Upper lobe of left lung (tissue), 6 donors: Measurements from ENCODE around the gene TBCK. TPM values are rescaled to one million over a fixed set of nuclear protein-coding genes. Genes with fewer than 3 reads are reported as not detected.

Experiments used
- ATAC-seq, 2 donors: fragments of 200-7000 bp; cut with Tn5 transposase; one replicate each; pipeline ENCODE4 v1.9.1; 2022; ENCODE audit warnings: mild to moderate bottlenecking in 2 of 2, moderate library complexity in 2 of 2; ENCODE audit not compliant: low FRiP score in 2 of 2
- DNase-seq, 2 donors: peaks; one replicate each; pipeline ENCODE4 v3.0.0-alpha.2; 2019 to 2020
- H3K27ac ChIP-seq, 4 donors: fragments of 200-600 bp; sonication (generic); one replicate each; pipeline ENCODE4 v1.5.1; 2016 to 2019
- H3K27me3 ChIP-seq, 4 donors: fragments of 200-600 bp; sonication (generic); one replicate each; pipeline ENCODE4 v1.5.1; 2017 to 2019
- H3K36me3 ChIP-seq, 4 donors: fragments of 200-600 bp; sonication (generic); one replicate each; pipeline ENCODE4 v1.5.1; 2016 to 2019
- H3K4me1 ChIP-seq, 4 donors: fragments of 200-600 bp; sonication (generic); one replicate each; pipeline ENCODE4 v1.5.1; 2018 to 2019
- H3K4me3 ChIP-seq, 4 donors: fragments of 200-600 bp; sonication (generic); one replicate each; pipeline ENCODE4 v1.5.1; 2017 to 2019; ENCODE audit warnings: mild to moderate bottlenecking in 2 of 4, moderate library complexity in 1 of 4
- H3K9me3 ChIP-seq, 4 donors: fragments of 200-600 bp; sonication (generic); one replicate each; pipeline ENCODE4 v1.5.1; 2018 to 2019
- CTCF ChIP-seq, 6 experiments: fragments of 450-650 bp in 4 of 6; fragments of 200-600 bp in 2 of 6; sonication (generic) in 2 of 6; IDR thresholded peaks; one replicate each; pipeline ENCODE4 v1.5.1; 2016 to 2019; ENCODE audit warnings: antibody characterized with exemption in 6 of 6
- EP300 ChIP-seq, 4 donors: sonication (generic); formaldehyde crosslinking; IDR thresholded peaks; one replicate each; pipeline ENCODE4 v1.5.1; 2017; ENCODE audit warnings: antibody characterized with exemption in 4 of 4, control low read depth in 2 of 4
- POLR2A ChIP-seq, 4 donors: fragments of 450-650 bp; IDR thresholded peaks; one replicate each; pipeline ENCODE4 v1.5.1; 2016 to 2017; ENCODE audit warnings: antibody characterized with exemption in 4 of 4, mild to moderate bottlenecking in 2 of 4
- POLR2AphosphoS5 ChIP-seq, 2 donors: sonication (generic); formaldehyde crosslinking; IDR thresholded peaks; one replicate each; pipeline ENCODE4 v1.5.1; 2017; ENCODE audit warnings: antibody characterized with exemption in 2 of 2
- WGBS, 2 donors: methylation state at CpG; one replicate each; pipeline ENCODE4 v1.1.5; 2017 to 2018; 5-methylcytosine and 5-hydroxymethylcytosine counted together
- total RNA-seq, 6 donors: library from RNA; depleted of rRNA in 4 of 6; stranded (reverse); fragments of >200 nt in 4 of 6; gene quantifications; one replicate each; pipeline versions ENCODE4 v1.1.0 to v1.2.1, GENCODE V29; 2016 to 2021
- donor health status: DM: no; HTN: no; CAD: no; lungs with moderate emphysema.
- donor health status: DM: no; HTN: yes; CAD: no; lungs with severe emphysema.

TBCK gene
- total RNA-seq, 6 donors from 2014 or later, result 24.8 to 54.5 (median 32.3) TPM

- Histone ChIP-seq H3K27me3 (no peaks in the 10 kb centered on the region), H3K9me3 (no peaks in the 10 kb centered on the region), H3K4me1 (no peaks in the 10 kb centered on the region), H3K27ac (no peak overlapping the region), H3K4me3 (no peak overlapping the region), H3K36me3 (no peaks in the 10 kb centered on the region)
- no peak for ATAC-seq
- DNase-seq, result no peak
- WGBS, 2 donors, result 75 to 86% methylated on average over 2 of the region's 2 CpGs
- TF ChIP-seq CTCF (IDR thresholded peaks at IDR 0.05) (no peak), POLR2AphosphoS5 (IDR thresholded peaks at IDR 0.05) (no peak), POLR2A (IDR thresholded peaks at IDR 0.05) (no peak), EP300 (IDR thresholded peaks at IDR 0.05) (no peak)
Observed at GRCh38 chr4:106002994-106003393, 313.0 kb downstream of the TBCK start.

GRCh38 chr4:105998171-105999063, 317.6 kb downstream of the TBCK start:
- ATAC-seq (no peak), DNase-seq (no peak)
- no peaks in the 10 kb centered on the region for H3K9me3 ChIP-seq
- no peak overlapping the region for H3K4me3 ChIP-seq
- no peaks in the 10 kb centered on the region for H3K4me1 ChIP-seq
- 69 to 72% methylated on average over 7 of the region's 7 CpGs for WGBS, 2 donors
- H3K27me3 ChIP-seq, result no peaks in the 10 kb centered on the region
- H3K36me3 ChIP-seq, result no peaks in the 10 kb centered on the region
- TF ChIP-seq POLR2A (IDR thresholded peaks at IDR 0.05) (no peak), POLR2AphosphoS5 (IDR thresholded peaks at IDR 0.05) (no peak), CTCF (IDR thresholded peaks at IDR 0.05) (no peak), EP300 (IDR thresholded peaks at IDR 0.05) (no peak)
- no peak overlapping the region for H3K27ac ChIP-seq

GRCh38 chr4:105996845-105997244, 319.2 kb downstream of the TBCK start:
- 76 to 86% methylated on average over 5 to 7 of the region's 7 CpGs for WGBS, 2 donors
- Histone ChIP-seq H3K27me3 (no peaks in the 10 kb centered on the region), H3K9me3 (no peaks in the 10 kb centered on the region), H3K36me3 (no peaks in the 10 kb centered on the region), H3K27ac (no peak overlapping the region), H3K4me1 (no peaks in the 10 kb centered on the region), H3K4me3 (no peak overlapping the region)
- ATAC-seq, result no peak
- TF ChIP-seq CTCF (IDR thresholded peaks at IDR 0.05), result no peak
- TF ChIP-seq EP300 (IDR thresholded peaks at IDR 0.05), result no peak
- TF ChIP-seq POLR2A (IDR thresholded peaks at IDR 0.05), result no peak
- no peak for TF ChIP-seq POLR2AphosphoS5 (IDR thresholded peaks at IDR 0.05)
- DNase-seq, result peak in 1 of 2 donors; percentile 15

- no peak for TF ChIP-seq CTCF (IDR thresholded peaks at IDR 0.05)
- no peak for TF ChIP-seq EP300 (IDR thresholded peaks at IDR 0.05)
- no peak for TF ChIP-seq POLR2A (IDR thresholded peaks at IDR 0.05)
- TF ChIP-seq POLR2AphosphoS5 (IDR thresholded peaks at IDR 0.05), result no peak
- 74 to 83% methylated on average over 3 to 5 of the region's 5 CpGs for WGBS, 2 donors
Observed at GRCh38 chr4:105994841-105995501, 321.0 kb downstream of the TBCK start.

More at GRCh38 chr4:105994841-105995501, 321.0 kb downstream of the TBCK start:
- no peak overlapping the region for H3K4me3 ChIP-seq
- H3K36me3 ChIP-seq, result no peaks in the 10 kb centered on the region
- DNase-seq (no peak), ATAC-seq (no peak)
- H3K27me3 ChIP-seq, result no peaks in the 10 kb centered on the region
- H3K4me1 ChIP-seq, result peaks cover 0 to 12% (median 4%) of the 10 kb centered on the region in 4 donors
- H3K27ac ChIP-seq, result no peak overlapping the region
- H3K9me3 ChIP-seq, result peaks cover 0 to 3% (median 0%) of the 10 kb centered on the region in 4 donors
